Thyroid gland (tissue), 4 donors: ENCODE measurements around the gene ACADL.
"Not testable (repeated sequence)": the region's sequence is repeated elsewhere in the genome, so short reads cannot be mapped to it uniquely, and the experiment has no call there.

Source experiments
- POLR2A ChIP-seq, 2 donors: fragments of 450-650 bp; IDR thresholded peaks; one replicate each; pipeline ENCODE4 v1.6.1; 2017; ENCODE audit warnings: antibody characterized with exemption in 2 of 2, mild to moderate bottlenecking in 2 of 2, moderate library complexity in 1 of 2
- TF ChIP-seq, protein P1 (sequence below), 6 experiments: fragments of 200-600 bp in 3 of 6; fragments of 450-650 bp in 3 of 6; sonication (generic) in 3 of 6; IDR thresholded peaks; one replicate each; pipeline ENCODE4 v1.5.1; 2016 to 2019; ENCODE audit warnings: antibody characterized with exemption in 6 of 6, mild to moderate bottlenecking in 2 of 6, inconsistent platforms in 1 of 6, moderate library complexity in 1 of 6

DNA sequence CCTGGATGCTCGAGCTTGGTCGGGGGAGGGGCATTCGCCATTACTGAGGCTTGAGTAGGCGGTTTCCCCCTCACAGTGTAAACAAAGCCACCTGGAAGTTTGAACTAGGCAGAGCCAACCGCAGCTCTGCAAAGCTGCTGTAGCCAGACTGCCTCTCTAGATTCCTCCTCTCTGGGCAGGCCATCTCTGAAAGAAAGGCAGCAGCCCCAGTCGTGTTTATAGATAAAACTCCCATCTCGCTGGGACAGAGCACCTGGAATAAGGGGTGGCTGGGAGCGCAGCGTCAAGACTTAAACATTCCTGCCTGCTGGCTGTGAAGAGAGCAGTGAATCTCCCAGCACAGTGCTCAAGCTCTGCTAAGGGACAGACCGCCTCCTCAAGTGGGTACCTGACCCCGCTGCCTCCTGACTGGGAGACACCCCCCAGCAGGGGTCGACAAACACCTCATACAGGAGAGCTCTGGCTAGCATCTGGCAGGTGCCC lies 43.6 kb downstream of the ACADL start:
- TF ChIP-seq, protein P1, sequence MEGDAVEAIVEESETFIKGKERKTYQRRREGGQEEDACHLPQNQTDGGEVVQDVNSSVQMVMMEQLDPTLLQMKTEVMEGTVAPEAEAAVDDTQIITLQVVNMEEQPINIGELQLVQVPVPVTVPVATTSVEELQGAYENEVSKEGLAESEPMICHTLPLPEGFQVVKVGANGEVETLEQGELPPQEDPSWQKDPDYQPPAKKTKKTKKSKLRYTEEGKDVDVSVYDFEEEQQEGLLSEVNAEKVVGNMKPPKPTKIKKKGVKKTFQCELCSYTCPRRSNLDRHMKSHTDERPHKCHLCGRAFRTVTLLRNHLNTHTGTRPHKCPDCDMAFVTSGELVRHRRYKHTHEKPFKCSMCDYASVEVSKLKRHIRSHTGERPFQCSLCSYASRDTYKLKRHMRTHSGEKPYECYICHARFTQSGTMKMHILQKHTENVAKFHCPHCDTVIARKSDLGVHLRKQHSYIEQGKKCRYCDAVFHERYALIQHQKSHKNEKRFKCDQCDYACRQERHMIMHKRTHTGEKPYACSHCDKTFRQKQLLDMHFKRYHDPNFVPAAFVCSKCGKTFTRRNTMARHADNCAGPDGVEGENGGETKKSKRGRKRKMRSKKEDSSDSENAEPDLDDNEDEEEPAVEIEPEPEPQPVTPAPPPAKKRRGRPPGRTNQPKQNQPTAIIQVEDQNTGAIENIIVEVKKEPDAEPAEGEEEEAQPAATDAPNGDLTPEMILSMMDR (IDR thresholded peaks at IDR 0.05): not testable (repeated sequence)
- not testable (repeated sequence) for TF ChIP-seq POLR2A (IDR thresholded peaks at IDR 0.05)
